ENCODE data around the gene TRMT1L.

The TRMT1L gene

GRCh38 chr1:185111873-185112272, 44.9 kb downstream of the TRMT1L start:
- no peak for DNase-seq

- DNase-seq = no peak
Observed at GRCh38 chr1:185110145-185110544, 46.6 kb downstream of the TRMT1L start.

GRCh38 chr1:185108321-185108720, 48.4 kb downstream of the TRMT1L start:
- no peak for DNase-seq

- no peak for DNase-seq
Observed at GRCh38 chr1:185105121-185105520, 51.6 kb downstream of the TRMT1L start.

- no peak for DNase-seq
Observed at GRCh38 chr1:185104083-185104482, 52.7 kb downstream of the TRMT1L start.

- no peak for DNase-seq
Observed at GRCh38 chr1:185096531-185096930, 60.2 kb downstream of the TRMT1L start.

- no peak for DNase-seq
Observed at GRCh38 chr1:185094761-185095160, 62.0 kb downstream of the TRMT1L start.

GRCh38 chr1:185091480-185091879, 65.3 kb downstream of the TRMT1L start:
- no peak for DNase-seq

- no peak for DNase-seq
Observed at GRCh38 chr1:185087746-185088145, 69.0 kb downstream of the TRMT1L start.

- DNase-seq = no peak
Observed at GRCh38 chr1:185087101-185087500, 69.7 kb downstream of the TRMT1L start.

GRCh38 chr1:185083818-185084217, 72.9 kb downstream of the TRMT1L start:
- DNase-seq = no peak

- no peak for DNase-seq
Observed at GRCh38 chr1:185080422-185080821, 76.3 kb downstream of the TRMT1L start.

- no peak for DNase-seq
Observed at GRCh38 chr1:185077374-185077773, 79.4 kb downstream of the TRMT1L start.

- DNase-seq = no peak
Observed at GRCh38 chr1:185075476-185075875, 81.3 kb downstream of the TRMT1L start.

- no peak for DNase-seq
Observed at GRCh38 chr1:185074307-185074706, 82.4 kb downstream of the TRMT1L start.

- DNase-seq = no peak
Observed at GRCh38 chr1:185073725-185074124, 83.0 kb downstream of the TRMT1L start.

- DNase-seq = no peak
Observed at GRCh38 chr1:185070051-185070450, 86.7 kb downstream of the TRMT1L start.

GRCh38 chr1:185069202-185069772, 87.5 kb downstream of the TRMT1L start:
- DNase-seq = no peak

- DNase-seq = no peak
Observed at GRCh38 chr1:185068341-185068740, 88.4 kb downstream of the TRMT1L start.

Data from NCI-H146 (cell line).